ENCODE data around the gene GCC2.
"Not testable (repeated sequence)": the region's sequence is repeated elsewhere in the genome, so short reads cannot be mapped to it uniquely, and the experiment has no call there.

GRCh38 chr2:108512431-108512830 lies 63.4 kb downstream of the GCC2 start:
- not testable (repeated sequence) for TF ChIP-seq CTCF (conservative IDR thresholded peaks at IDR 0.05; ENCODE audit: low read length); EZH2phosphoT487 (IDR thresholded peaks at IDR 0.05; ENCODE audit: borderline replicate concordance)

Measured in Loucy (cell line).